H1 (cell line): ENCODE measurements around the gene CAPN8. TPM values are rescaled to one million over a fixed set of nuclear protein-coding genes. Genes with fewer than 3 reads are reported as not detected.

ENCODE experiments used
- ASH2L ChIP-seq: fragments of 200-600, 300-600 bp; sonication (generic); IDR thresholded peaks from one replicate; pipeline ENCODE4 v1.7.1; 2017; ENCODE audit warnings: low read length
- CEBPB ChIP-seq: IDR thresholded peaks from 2 replicates; pipeline ENCODE4 v1.6.1; 2012; ENCODE audit warnings: low read depth, low read length
- EGR1 ChIP-seq: IDR thresholded peaks from 2 replicates; pipeline ENCODE4 v1.6.1; 2011; ENCODE audit warnings: low read depth, low read length, borderline replicate concordance
- GABPA ChIP-seq: IDR thresholded peaks from 2 replicates; pipeline ENCODE4 v1.6.1; 2011; ENCODE audit warnings: mild to moderate bottlenecking, low read length, moderate library complexity, borderline replicate concordance; ENCODE audit not compliant: insufficient read depth
- KDM4A ChIP-seq: IDR thresholded peaks from one replicate; pipeline ENCODE4 v1.7.1; 2012; ENCODE audit warnings: low read depth, mild to moderate bottlenecking, moderate library complexity, low read length, inconsistent platforms; ENCODE audit not compliant: severe bottlenecking
- KDM5A ChIP-seq: fragments of 200-600 bp; IDR thresholded peaks from 2 replicates; pipeline ENCODE4 v1.7.1; 2012; ENCODE audit warnings: mild to moderate bottlenecking, low read length, inconsistent platforms, mixed read lengths
- RAD21 ChIP-seq, 2 experiments: IDR thresholded peaks in 1 of 2; conservative IDR thresholded peaks in 1 of 2; 2 replicates each; pipeline ENCODE4 v1.6.1; 2011; ENCODE audit warnings: low read depth in 2 of 2, low read length in 2 of 2, improper control_type of control experiment in 1 of 2, inconsistent platforms in 1 of 2, mild to moderate bottlenecking in 1 of 2, moderate library complexity in 1 of 2
- SIN3A ChIP-seq, 2 experiments: IDR thresholded peaks in 1 of 2; conservative IDR thresholded peaks in 1 of 2; 2 replicates each; pipeline ENCODE4 v1.6.1; 2011 to 2012; ENCODE audit warnings: low read length in 2 of 2, improper control_type of control experiment in 1 of 2, low read depth in 1 of 2, mild to moderate bottlenecking in 1 of 2
- SP4 ChIP-seq: IDR thresholded peaks from 2 replicates; pipeline ENCODE4 v1.6.1; 2012; ENCODE audit warnings: low read length, inconsistent platforms
- TEAD4 ChIP-seq: IDR thresholded peaks from 2 replicates; pipeline ENCODE4 v1.6.1; 2012; ENCODE audit warnings: low read depth, low read length, inconsistent platforms, mixed read lengths
- ZNF274 ChIP-seq: IDR thresholded peaks from 2 replicates; pipeline ENCODE4 v1.7.0; 2012; ENCODE audit warnings: low read length, borderline replicate concordance; ENCODE audit errors: extremely low read depth
- polyA plus RNA-seq, 7 experiments: library from polyadenylated mRNA; depleted of rRNA in 3 of 7; stranded (reverse) in 5 of 7; unstranded in 2 of 7; fragments of >200 nt in 5 of 7; fragments of 200-250 nt in 2 of 7; gene quantifications; 1 replicate in 5 of 7; 2 replicates in 1 of 7; 4 replicates in 1 of 7; pipeline versions ENCODE4 v1.2.1 to v1.2.3, GENCODE V29; 2011 to 2013; ENCODE audit warnings: missing spikeins in 2 of 7, mixed read lengths in 2 of 7
- total RNA-seq: library from RNA; stranded (reverse); fragmentation: NEBNext Ultra II Directional; extraction: Animal tissue kit (Norgen Biotek cat#: 25700); gene quantifications from 2 replicates; pipeline ENCODE4 v1.2.1, GENCODE V29; 2021

CAPN8 gene
- total and polyA plus RNA-seq, 2 of the 8 experiments (the other 6 are each of a cell fraction or from before 2014, with no cell fraction given), result 0.20 to 0.26 TPM

DNA sequence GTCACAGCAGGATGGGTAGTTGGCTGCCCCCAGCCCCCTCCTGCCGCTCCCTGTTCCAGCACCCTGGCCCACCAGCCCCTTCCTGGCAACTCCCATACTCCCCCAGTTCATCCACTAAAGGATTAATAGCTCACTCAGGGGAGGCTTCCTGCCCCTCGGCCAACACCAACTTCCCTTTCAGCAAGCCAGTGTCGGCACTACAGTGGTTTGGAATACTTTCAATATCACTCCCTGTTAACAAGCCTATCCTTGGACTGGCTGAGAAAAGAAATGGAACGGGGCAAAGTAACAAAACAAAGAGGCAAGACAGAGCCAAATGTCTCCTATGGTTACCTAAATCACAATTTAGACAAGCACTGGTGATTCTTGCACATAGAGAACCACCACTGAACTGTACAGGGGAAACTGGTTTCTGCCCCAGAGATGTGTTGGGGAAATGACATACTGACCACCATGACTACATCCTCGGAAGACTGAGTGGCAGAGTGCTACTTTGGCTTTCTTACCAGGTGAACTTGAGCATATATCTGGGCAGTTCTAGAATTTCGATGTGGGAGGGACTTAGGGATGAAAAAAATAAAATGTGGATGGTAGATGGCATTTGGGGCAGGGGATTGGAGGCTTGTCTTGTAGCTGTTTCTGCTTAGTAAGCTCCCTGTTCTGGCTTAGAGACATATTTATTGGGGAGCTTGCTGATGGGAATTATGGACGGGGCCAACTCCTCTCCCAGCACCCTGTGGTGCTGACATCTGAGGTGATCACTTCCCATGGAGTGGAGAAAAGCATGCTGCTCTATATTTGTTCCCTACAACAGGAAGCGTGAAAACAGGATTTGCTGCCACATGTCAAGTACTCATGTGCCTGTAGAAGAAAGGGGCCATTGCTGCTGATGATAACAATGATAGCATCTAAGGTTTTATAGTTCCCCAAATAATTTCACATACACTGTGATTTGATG, 39.7 kb upstream of the CAPN8 start (continued):
- TF ChIP-seq ZNF274, result no peak
- TF ChIP-seq ASH2L, result no peak
- no peak for TF ChIP-seq EGR1
- TF ChIP-seq KDM5A, result no peak
- TF ChIP-seq CEBPB, result no peak
- TF ChIP-seq SP4, result no peak
- no peak for TF ChIP-seq KDM4A
- no peak for TF ChIP-seq RAD21 (IDR thresholded peaks at IDR 0.05 in 1 of 2, conservative IDR thresholded peaks at IDR 0.05 in 1 of 2; ENCODE audit: low read depth in 2 of 2, low read length in 2 of 2)
- TF ChIP-seq SIN3A (conservative IDR thresholded peaks at IDR 0.05 in 1 of 2, IDR thresholded peaks at IDR 0.05 in 1 of 2; ENCODE audit: low read depth in 1 of 2, low read length in 2 of 2), result no peak
- no peak for TF ChIP-seq GABPA
- TF ChIP-seq TEAD4, result no peak
